Gastrocnemius medialis (tissue), 4 donors: ENCODE data around the gene APOLD1. TPM values are rescaled to one million over a fixed set of nuclear protein-coding genes. Genes with fewer than 3 reads are reported as not detected.

Experiments
- ATAC-seq, 2 donors: fragments of 150-250 bp; one replicate each; pipeline ENCODE4 v1.9.1; 2016
- DNase-seq, 2 donors: peaks; one replicate each; pipeline ENCODE4 v3.0.0-alpha.2; 2019
- H3K27ac ChIP-seq, 4 donors: fragments of 200-600 bp; sonication (generic); 1 replicate in 1 of 4; 2 replicates in 3 of 4; pipeline ENCODE4 v1.5.1; 2016 to 2018; ENCODE audit warnings: mild to moderate bottlenecking in 2 of 4, moderate library complexity in 1 of 4
- H3K27me3 ChIP-seq, 3 donors: fragments of 200-600 bp; sonication (generic) in 2 of 3; 1 replicate in 1 of 3; 2 replicates in 2 of 3; pipeline versions ENCODE4 v1.5.1 to v1.6.0; 2016 to 2019; ENCODE audit warnings: mild to moderate bottlenecking in 1 of 3, moderate library complexity in 1 of 3
- H3K36me3 ChIP-seq, 2 donors: fragments of 200-600 bp; sonication (generic) in 1 of 2; one replicate each; pipeline ENCODE4 v1.5.1; 2017 to 2018
- H3K4me1 ChIP-seq, 2 donors: fragments of 200-600 bp; sonication (generic) in 1 of 2; one replicate each; pipeline ENCODE4 v1.5.1; 2016 to 2017; ENCODE audit warnings: mild to moderate bottlenecking in 2 of 2
- H3K4me3 ChIP-seq, 4 donors: fragments of 200-600 bp; sonication (generic) in 3 of 4; 1 replicate in 1 of 4; 2 replicates in 3 of 4; pipeline ENCODE4 v1.5.1; 2016 to 2019; ENCODE audit warnings: mild to moderate bottlenecking in 2 of 4
- H3K9me3 ChIP-seq, 3 donors: fragments of 200-600 bp; sonication (generic) in 2 of 3; 1 replicate in 1 of 3; 2 replicates in 2 of 3; pipeline ENCODE4 v1.5.1; 2016 to 2019
- CTCF ChIP-seq, 5 experiments: fragments of 450-650 bp in 3 of 5; fragments of 200-600 bp in 2 of 5; sonication (generic) in 2 of 5; IDR thresholded peaks in 4 of 5; conservative IDR thresholded peaks in 1 of 5; 1 replicate in 4 of 5; 2 replicates in 1 of 5; pipeline ENCODE4 v1.5.1; 2016 to 2019; ENCODE audit warnings: antibody characterized with exemption in 5 of 5, mild to moderate bottlenecking in 3 of 5, moderate library complexity in 3 of 5
- POLR2A ChIP-seq, 2 donors: fragments of 450-650 bp; IDR thresholded peaks; one replicate each; pipeline ENCODE4 v1.6.1; 2017; ENCODE audit warnings: antibody characterized with exemption in 2 of 2, mild to moderate bottlenecking in 2 of 2, moderate library complexity in 2 of 2
- in situ Hi-C, 4 donors: fragments of 200-750 bp; cut with MboI; loops; one replicate each; pipeline versions ENCODE4 v1.15.0 to v1.8.0; 2017; ENCODE audit warnings: low sequenced_read_pairs in 4 of 4
- intact Hi-C: fragments of 100-400 bp; cut with DNase I; formaldehyde crosslinking; loops from one replicate; pipeline ENCODE4 v1.15.1; 2023; ENCODE audit warnings: low total_unique reads
- total RNA-seq, 4 donors: library from RNA; depleted of rRNA; stranded (reverse); fragments of >200 nt; gene quantifications; one replicate each; pipeline versions ENCODE4 v1.1.0 to v1.2.3, GENCODE V29; 2016

Gene APOLD1
- total RNA-seq, 4 donors from 2014 or later = 25.8 to 73.7 (median 67.7) TPM

- peak overlapping the region in 1 of 4 donors; percentile 41 for H3K4me3 ChIP-seq
- no peaks in the 10 kb centered on the region for H3K36me3 ChIP-seq
- intact Hi-C loops = no loop called here
- no peak for TF ChIP-seq CTCF (IDR thresholded peaks at IDR 0.05 in 4 of 5, conservative IDR thresholded peaks at IDR 0.05 in 1 of 5)
- no peak overlapping the region for H3K27ac ChIP-seq
- in situ Hi-C loops = no loop called here
- H3K27me3 ChIP-seq = no peaks in the 10 kb centered on the region
- DNase-seq (no peak), ATAC-seq (peak in 1 of 2 donors; percentile 36)
- no peaks in the 10 kb centered on the region for H3K9me3 ChIP-seq
- H3K4me1 ChIP-seq = no peaks in the 10 kb centered on the region
These were observed 36.0 kb upstream of the APOLD1 start for GRCh38 chr12:12749433-12749832.

GRCh38 chr12:12755923-12756322 lies 29.5 kb upstream of the APOLD1 start:
- intact Hi-C loops = no loop called here
- Histone ChIP-seq H3K27me3 (no peaks in the 10 kb centered on the region), H3K9me3 (no peaks in the 10 kb centered on the region), H3K4me3 (no peak overlapping the region), H3K27ac (no peak overlapping the region), H3K4me1 (no peaks in the 10 kb centered on the region), H3K36me3 (no peaks in the 10 kb centered on the region)
- DNase-seq = no peak
- TF ChIP-seq CTCF (IDR thresholded peaks at IDR 0.05 in 4 of 5, conservative IDR thresholded peaks at IDR 0.05 in 1 of 5) (no peak), POLR2A (IDR thresholded peaks at IDR 0.05) (no peak)
- no peak for ATAC-seq
- in situ Hi-C loops = no loop called here

- no peaks in the 10 kb centered on the region for H3K9me3 ChIP-seq
- no peaks in the 10 kb centered on the region for H3K27me3 ChIP-seq
- no peak overlapping the region for H3K27ac ChIP-seq
- ATAC-seq = no peak
- no peak for DNase-seq
- no peak overlapping the region for H3K4me3 ChIP-seq
- in situ Hi-C loops (no loop called here), intact Hi-C loops (no loop called here)
- no peaks in the 10 kb centered on the region for H3K36me3 ChIP-seq
- TF ChIP-seq POLR2A (IDR thresholded peaks at IDR 0.05) (no peak), CTCF (IDR thresholded peaks at IDR 0.05 in 4 of 5, conservative IDR thresholded peaks at IDR 0.05 in 1 of 5) (no peak)
- no peaks in the 10 kb centered on the region for H3K4me1 ChIP-seq
These were observed 28.3 kb upstream of the APOLD1 start for GRCh38 chr12:12757121-12757520.

- Histone ChIP-seq H3K27ac (no peak overlapping the region), H3K4me3 (no peak overlapping the region), H3K4me1 (no peaks in the 10 kb centered on the region), H3K36me3 (no peaks in the 10 kb centered on the region), H3K27me3 (no peaks in the 10 kb centered on the region), H3K9me3 (no peaks in the 10 kb centered on the region)
- in situ Hi-C loops (no loop called here), intact Hi-C loops (no loop called here)
- DNase-seq (no peak), ATAC-seq (no peak)
- TF ChIP-seq POLR2A (IDR thresholded peaks at IDR 0.05) = no peak
- no peak for TF ChIP-seq CTCF (IDR thresholded peaks at IDR 0.05 in 4 of 5, conservative IDR thresholded peaks at IDR 0.05 in 1 of 5)
These were observed 26.1 kb upstream of the APOLD1 start for GRCh38 chr12:12759234-12759915.

GRCh38 chr12:12764824-12765223 lies 20.6 kb upstream of the APOLD1 start:
- Histone ChIP-seq H3K27me3 (no peaks in the 10 kb centered on the region), H3K9me3 (no peaks in the 10 kb centered on the region), H3K27ac (no peak overlapping the region), H3K4me1 (no peaks in the 10 kb centered on the region), H3K36me3 (no peaks in the 10 kb centered on the region), H3K4me3 (no peak overlapping the region)
- TF ChIP-seq POLR2A (IDR thresholded peaks at IDR 0.05) = no peak
- no peak for TF ChIP-seq CTCF (IDR thresholded peaks at IDR 0.05 in 4 of 5, conservative IDR thresholded peaks at IDR 0.05 in 1 of 5)
- intact Hi-C loops (no loop called here), in situ Hi-C loops (no loop called here)
- DNase-seq (no peak), ATAC-seq (no peak)
